HG02798 (cell line): ENCODE measurements around the gene KRTAP5-11.
"Not testable (repeated sequence)": the region's sequence is repeated elsewhere in the genome, so short reads cannot be mapped to it uniquely, and the experiment has no call there.

Experiments used
- ATAC-seq: cut with Tn5 transposase; IDR thresholded peaks from one replicate; pipeline ENCODE4 v1.9.1; 2021; ENCODE audit warnings: mild to moderate bottlenecking; ENCODE audit not compliant: unreplicated experiment, poor library complexity

Gene KRTAP5-11

GRCh38 chr11:71534711-71535608 is 47.7 kb downstream of the KRTAP5-11 start:
- not testable (repeated sequence) for ATAC-seq

DNA sequence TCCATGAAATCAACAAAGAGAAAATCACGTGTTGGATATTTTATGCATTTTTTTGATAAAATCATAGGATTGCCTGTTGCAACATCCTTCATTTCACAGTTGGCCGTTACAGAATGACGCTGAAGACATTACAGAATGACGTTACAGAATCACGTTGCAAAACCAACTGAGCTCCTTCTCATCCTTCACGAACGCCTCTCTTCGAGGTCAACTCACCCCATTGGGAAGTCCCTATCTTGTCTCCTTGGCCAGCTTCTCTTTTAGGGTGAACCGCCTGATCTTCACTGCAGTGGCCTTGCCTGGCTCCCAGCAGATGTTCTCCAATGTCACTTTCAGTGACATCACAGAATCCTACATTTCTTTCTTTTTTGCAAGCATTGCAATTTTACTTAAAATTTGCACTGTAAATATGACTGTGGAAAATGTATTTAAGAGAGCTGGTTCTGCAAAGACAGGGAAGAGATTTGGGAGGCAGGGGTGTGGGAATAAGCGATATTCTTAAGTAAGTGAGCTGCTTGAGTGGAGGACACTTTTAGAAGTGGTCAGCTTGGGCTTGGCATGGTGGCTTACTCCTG is 50.6 kb downstream of the KRTAP5-11 start:
- ATAC-seq: no peak
